GM21619 (cell line): ENCODE data around the gene CRYBG2.
"Not testable (repeated sequence)": the region's sequence is repeated elsewhere in the genome, so short reads cannot be mapped to it uniquely, and the experiment has no call there.

ENCODE experiments used
- ATAC-seq: cut with Tn5 transposase; IDR thresholded peaks from one replicate; pipeline ENCODE4 v1.9.1; 2021; ENCODE audit not compliant: unreplicated experiment

CRYBG2 gene

DNA sequence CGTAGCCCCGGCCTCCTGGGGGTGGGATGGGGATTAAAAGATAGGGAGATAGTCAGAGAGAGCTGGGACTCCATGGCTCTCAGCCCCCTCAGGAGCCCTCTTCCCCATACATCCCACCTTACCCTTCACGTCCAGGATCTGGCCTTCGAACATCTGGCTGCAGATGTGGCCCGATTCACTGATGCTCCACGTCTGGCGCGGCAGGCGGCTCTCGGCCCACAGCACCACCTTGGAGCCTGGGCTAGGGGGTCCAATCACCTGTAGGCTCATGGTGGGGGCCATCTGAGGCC, 31.9 kb downstream of the CRYBG2 start:
- ATAC-seq, result no peak

- ATAC-seq, result peak; percentile 38
Measured at GRCh38 chr1:26321315-26322041, 32.5 kb downstream of the CRYBG2 start.

DNA sequence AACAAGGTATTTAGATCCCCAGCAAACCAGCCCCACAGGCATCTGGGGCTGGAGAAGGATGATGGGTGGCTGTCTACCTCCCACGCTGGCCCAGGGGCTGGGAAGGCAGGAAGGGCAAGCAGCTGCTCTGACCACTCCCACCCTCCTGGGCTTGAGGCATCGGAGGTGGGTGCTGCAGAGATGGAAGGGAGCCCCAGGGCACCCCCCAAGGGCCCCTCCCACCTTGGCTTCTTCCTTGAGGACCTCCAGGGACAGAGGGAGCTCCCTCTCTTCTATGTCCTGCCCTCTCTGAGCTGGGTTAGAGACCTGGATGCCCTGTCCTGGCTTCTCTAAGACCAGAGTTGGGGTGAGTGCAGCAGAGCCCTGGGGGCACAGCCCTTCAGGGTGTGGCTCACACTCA, 33.0 kb downstream of the CRYBG2 start:
- ATAC-seq, result no peak

DNA sequence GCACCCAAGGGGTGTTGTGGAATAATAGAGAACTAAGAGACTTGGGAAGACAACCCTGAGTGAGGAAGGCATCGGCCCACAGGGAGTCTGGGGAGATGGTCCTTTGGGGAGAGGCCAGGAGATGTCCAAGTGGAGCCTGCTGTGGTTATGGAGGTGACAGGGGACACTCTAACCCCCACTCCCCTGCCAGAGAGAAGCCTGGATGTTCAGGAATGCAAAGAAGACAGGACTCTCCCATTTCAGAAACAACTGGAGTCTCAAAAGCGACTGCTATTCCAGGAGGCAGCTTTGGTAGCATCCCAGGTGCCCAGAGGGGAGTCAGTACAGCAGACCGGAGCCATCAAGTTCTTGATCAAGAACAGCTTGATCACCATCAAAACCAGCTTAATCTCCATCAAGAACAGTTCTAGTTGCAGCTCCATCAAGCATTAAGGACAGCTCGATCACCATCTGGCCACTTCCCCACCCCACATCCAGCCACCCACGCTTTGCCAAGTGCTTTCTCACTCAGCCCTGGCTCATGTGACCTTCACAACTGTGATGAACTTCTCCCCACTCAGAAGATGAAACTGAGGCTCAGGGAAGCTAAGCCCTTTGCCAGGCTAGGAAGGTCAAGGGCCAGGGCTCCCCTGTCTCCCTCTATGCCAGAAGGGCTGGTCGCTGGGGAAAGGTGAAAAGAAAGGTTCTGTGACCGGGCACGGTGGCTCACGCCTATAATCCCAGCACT, 35.4 kb downstream of the CRYBG2 start:
- no peak for ATAC-seq

- ATAC-seq, result peak; percentile 32
Measured at GRCh38 chr1:26317612-26318337, 36.2 kb downstream of the CRYBG2 start, which contains the start of gene CD52. TSS of gene CD52 (plus strand) at chr1:26317958. CDS start at chr1:26318018, 60 bp downstream.

DNA sequence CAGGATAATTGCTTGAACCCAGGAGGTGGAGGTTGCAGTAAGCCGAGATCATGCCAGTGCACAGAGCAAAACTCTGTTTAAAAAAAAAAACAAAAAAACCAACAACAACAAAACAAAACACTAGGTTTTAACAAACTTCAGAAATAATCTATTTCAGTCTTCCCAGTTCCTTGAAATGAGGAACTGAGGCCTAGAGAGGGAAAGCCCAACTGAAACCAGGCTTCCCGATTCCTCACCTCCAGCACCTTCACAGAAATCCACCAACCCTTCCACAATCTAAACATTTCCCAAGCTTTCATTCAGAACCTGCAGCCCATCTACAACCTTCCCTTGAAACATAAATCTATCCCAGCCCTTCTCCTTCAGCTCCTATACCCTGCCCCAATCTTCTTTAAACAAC, 36.8 kb downstream of the CRYBG2 start:
- ATAC-seq, result no peak

- no peak for ATAC-seq
Measured at GRCh38 chr1:26315874-26316850, 37.8 kb downstream of the CRYBG2 start.

DNA sequence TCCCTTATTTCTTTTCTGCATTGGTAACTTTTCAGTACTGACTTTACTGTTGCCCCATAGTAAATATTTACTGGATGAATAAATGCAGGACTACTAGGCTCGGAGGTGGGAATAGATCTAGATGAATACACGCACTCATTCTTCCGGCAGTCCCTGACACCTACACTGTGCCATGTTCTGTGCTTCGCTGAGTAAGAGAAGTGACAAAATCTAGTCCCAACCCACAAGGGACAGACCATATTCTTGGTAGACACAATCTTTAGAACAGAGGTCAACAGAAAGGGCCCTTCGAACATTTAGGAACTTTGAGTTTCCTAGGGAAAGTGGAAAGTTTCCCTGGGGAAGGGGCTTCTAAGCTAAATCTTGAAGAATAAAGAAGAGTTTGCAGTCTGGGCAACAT, 39.4 kb downstream of the CRYBG2 start:
- no peak for ATAC-seq

DNA sequence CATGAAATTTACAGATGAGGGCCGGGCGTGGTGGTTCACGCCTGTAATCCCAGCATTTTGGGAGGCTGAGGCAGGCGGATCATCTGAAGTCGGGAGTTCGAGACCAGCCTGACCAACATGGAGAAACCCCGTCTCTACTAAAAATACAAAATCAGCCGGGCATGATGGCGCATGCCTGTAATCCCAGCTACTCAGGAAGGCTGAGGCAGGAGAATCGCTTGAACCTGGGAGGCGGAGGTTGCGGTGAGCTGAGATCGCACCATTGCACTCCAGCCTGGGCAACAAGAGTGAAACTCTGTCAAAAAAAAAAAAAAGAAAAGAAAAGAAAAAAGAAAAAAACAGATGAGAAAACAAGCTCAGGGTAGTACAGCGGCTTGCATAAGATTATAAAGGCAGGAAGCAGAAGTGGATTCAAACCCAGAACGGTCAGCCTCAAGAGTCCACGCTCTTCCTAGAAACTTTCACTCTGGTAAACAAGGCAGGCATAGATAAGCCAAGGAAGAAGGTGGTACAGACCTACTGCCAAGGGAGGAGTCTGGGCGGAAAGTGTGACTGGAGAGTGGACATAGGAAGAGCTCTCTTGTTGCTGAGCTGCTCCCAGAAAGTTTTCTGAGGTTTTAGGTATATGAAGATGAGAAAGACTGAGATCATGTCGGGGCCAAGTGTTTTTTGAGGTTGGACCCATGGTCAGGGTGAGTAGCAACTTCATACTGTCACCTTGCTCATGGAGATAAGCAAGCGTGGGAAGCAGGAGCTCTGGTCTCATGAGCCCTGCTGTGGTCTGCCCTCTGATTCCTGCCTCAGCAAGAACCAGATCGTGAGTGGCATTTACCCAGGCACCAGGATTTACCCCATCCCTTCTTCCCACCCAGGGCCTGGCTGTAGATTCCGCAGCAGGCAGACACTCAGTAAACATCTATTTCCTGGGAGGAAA, 45.7 kb downstream of the CRYBG2 start:
- not testable (repeated sequence) for ATAC-seq

DNA sequence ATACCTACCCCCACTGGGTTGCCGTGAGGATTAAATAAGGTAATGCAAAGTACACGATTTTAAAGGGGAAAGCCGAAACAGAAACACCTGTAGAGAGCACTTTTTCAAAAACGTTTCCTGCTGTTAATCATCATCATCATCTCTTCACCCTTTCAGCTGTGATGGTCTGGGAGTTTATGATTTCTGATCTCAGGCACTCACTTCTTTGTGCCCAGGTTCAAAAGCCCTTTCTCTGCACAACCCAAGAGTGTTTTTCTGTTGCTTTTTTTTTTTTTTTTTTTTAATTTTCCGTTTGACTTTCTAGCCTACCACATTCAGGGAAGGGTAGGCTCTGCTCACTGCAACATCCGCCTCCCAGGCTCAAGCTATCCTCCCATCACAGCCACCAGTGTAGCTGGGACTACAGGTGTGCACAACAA, 46.6 kb downstream of the CRYBG2 start:
- ATAC-seq, result no peak

GRCh38 chr1:26306290-26307229, 47.4 kb downstream of the CRYBG2 start, which contains the start of gene UBXN11:
TSS of gene UBXN11 (minus strand) at chr1:26306636. CDS start at chr1:26302883, 3,753 bp downstream.
- peak; percentile 97 for ATAC-seq

DNA sequence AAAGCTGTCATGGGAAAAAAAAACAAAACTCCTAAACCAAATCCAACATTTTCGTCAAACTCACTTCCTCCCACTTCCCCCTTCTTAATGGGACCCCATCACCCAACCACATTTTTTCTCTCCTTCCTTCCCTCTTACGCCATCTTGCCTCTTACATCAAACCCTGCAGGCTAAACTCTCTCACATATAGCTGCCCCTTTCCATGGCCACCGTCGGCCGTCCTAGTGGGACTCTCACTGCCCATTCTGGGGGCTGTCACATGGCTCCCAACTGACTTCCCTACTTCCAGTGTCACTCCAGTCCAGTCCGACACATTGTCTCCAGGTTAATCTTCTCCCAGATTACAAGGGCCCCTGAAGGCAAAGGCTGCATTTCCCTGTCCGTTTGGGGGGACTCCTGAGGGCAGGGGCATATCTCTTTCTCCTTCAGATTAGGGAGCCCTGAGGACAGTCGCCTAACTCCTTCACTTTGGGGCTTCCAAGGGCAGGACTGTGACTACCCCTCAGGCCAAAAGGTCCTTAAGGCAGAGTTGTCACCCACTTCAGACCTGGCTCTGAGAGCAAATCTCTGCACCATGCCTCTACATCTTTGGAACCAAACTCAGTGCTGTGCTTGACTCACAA, 48.2 kb downstream of the CRYBG2 start:
- no peak for ATAC-seq

DNA sequence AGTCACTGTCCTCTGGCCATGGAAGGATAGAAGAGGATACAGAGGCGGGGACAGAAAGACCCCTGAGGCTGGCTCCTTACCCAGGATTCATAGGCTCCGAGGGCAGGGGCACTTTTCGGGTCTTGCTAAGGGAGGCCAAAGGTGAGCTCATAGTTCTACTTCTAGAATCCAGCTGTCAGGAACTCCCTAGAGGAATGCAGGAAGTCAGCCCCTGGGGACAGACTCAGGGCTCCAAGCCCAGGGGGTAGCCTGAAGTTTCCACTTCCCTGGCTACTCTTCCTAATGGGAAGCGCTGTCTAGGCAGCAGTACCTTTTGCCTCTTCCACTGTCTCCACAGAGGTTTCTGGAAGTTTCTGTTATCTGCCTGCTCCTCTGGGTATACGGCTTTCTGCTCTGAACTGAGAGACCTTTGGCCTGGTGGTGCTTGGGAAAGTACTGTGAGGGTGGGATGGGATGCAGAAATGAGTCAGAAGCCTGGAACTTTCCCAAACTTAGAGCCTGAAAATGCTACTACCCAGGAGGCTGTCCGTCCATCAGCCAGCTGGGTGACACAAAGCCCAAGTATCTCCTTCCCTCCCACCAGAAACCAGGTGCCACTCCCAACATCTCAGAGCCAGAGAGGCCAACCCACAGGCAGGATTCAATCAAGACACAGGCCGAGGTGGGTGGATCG, 51.1 kb downstream of the CRYBG2 start:
- no peak for ATAC-seq

- ATAC-seq, result no peak
Measured at GRCh38 chr1:26300578-26301275, 53.2 kb downstream of the CRYBG2 start.

DNA sequence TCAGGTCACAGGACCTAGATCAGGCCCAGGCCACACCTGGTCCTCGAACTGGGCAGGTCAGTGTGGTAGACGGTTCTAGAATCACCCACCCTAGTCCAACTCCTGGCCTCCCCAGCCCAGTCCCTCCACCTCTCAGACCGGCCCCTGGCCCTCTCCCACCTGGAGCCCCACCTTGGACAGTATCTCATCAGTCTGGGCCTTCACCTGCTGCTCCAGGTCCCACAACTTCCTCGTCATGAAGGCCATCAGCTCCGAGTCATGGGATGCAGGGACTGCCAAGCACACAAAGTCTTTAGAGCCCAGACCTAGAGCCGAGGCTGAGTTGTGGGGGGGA, 56.2 kb downstream of the CRYBG2 start:
- ATAC-seq, result no peak

DNA sequence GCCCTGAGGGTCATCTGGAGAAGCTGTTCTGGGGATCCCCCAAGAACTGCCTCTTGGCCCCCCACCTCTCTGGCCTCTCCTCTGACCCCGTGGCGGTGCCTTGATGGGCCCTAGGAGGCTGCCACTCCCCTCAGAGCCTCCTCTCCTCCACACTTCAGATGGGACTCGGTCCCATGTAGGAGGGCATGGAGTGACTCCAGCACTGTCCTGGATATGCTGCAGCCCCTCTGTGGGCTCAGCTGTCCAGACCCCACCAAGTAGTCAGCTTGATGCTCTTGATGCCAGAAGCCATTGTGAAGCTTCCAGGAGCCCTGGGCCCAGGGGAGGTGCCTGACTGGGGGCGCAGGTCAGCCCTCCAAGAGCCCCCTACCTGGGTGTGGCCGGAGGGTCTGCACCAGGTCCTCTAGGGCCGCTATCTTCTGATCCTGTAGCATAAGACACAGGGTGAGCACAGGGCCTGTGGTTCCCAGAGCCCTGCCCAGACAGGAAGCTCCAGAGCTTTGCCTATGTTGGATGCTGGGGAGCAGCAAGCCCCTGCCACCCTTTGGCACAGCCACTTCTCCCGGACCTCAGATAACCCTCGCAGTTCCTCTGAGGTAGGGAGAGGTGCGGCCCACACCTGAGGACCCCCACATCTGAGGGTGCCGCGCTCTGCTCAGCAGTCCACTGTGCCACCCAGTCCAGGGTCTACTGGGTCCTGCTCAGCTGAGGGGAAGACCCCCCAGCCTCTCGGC, 56.7 kb downstream of the CRYBG2 start:
- ATAC-seq, result no peak
